ENCODE measurements around the gene RFPL3.

GRCh38 chr22:32309585-32310251 is 47.9 kb upstream of the RFPL3 start:
- TF ChIP-seq CTCF (IDR thresholded peaks at IDR 0.05) (no peak), EP300 (IDR thresholded peaks at IDR 0.05) (no peak), POLR2A (IDR thresholded peaks at IDR 0.05) (no peak)

All from tibial nerve (tissue), 4 donors.